Mammary epithelial cell (primary cell): ENCODE results near the gene MT1HL1.

ENCODE experiments used
- EZH2 ChIP-seq: IDR thresholded peaks from 2 replicates; pipeline ENCODE4 v1.6.1; 2012; ENCODE audit warnings: low read length, inconsistent platforms, borderline replicate concordance
- TF ChIP-seq, protein P1 (sequence below), 2 donors: IDR thresholded peaks in 1 of 2; conservative IDR thresholded peaks in 1 of 2; 2 replicates each; pipeline ENCODE4 v1.5.1; 2011 to 2012; ENCODE audit warnings: inconsistent platforms in 2 of 2, low read length in 2 of 2, mild to moderate bottlenecking in 2 of 2, control low read depth in 1 of 2, low read depth in 1 of 2; ENCODE audit not compliant: insufficient read depth in 1 of 2; ENCODE audit errors: extremely low read depth in 1 of 2

DNA sequence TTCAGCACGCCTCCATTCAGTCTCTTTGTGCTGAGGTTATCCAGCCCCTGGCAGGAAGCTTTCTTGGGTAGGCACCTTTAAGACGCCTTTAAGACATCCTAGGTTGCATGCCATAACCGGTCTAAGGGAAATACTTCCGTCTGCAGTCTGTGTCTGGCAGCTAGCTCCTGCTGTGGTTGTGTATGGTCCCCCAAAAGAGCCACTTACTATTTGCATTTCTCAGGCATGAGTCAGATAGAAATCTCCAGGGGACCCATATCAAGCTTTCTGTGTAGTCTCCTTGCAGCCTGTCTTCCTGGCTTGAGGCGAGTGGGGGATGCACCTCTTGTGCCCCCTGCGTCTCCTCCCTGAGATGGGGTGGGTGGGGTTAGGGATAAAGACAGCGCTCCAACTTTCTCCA lies 27.8 kb upstream of the MT1HL1 start:
- TF ChIP-seq, protein P1, sequence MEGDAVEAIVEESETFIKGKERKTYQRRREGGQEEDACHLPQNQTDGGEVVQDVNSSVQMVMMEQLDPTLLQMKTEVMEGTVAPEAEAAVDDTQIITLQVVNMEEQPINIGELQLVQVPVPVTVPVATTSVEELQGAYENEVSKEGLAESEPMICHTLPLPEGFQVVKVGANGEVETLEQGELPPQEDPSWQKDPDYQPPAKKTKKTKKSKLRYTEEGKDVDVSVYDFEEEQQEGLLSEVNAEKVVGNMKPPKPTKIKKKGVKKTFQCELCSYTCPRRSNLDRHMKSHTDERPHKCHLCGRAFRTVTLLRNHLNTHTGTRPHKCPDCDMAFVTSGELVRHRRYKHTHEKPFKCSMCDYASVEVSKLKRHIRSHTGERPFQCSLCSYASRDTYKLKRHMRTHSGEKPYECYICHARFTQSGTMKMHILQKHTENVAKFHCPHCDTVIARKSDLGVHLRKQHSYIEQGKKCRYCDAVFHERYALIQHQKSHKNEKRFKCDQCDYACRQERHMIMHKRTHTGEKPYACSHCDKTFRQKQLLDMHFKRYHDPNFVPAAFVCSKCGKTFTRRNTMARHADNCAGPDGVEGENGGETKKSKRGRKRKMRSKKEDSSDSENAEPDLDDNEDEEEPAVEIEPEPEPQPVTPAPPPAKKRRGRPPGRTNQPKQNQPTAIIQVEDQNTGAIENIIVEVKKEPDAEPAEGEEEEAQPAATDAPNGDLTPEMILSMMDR (conservative IDR thresholded peaks at IDR 0.05 in 1 of 2, IDR thresholded peaks at IDR 0.05 in 1 of 2; ENCODE audit: extremely low read depth in 1 of 2, insufficient read depth in 1 of 2, low read depth in 1 of 2, low read length in 2 of 2), result no peak
- no peak for TF ChIP-seq EZH2
